ENCODE data around the gene SF3B6.
"Not testable (repeated sequence)": the region's sequence is repeated elsewhere in the genome, so short reads cannot be mapped to it uniquely, and the experiment has no call there.

SF3B6 gene

GRCh38 chr2:24050041-24050979 lies 25.8 kb downstream of the SF3B6 start:
- peak; percentile 32 for DNase-seq (ENCODE audit: low read depth)

GRCh38 chr2:24049485-24050021 lies 26.6 kb downstream of the SF3B6 start, which contains the start of gene FKBP1B:
Gene FKBP1B, plus strand, starts transcription at chr2:24049741. Its CDS starts 109 bp downstream, at chr2:24049850.
- DNase-seq (ENCODE audit: low read depth), result peak; percentile 69

GRCh38 chr2:24048769-24049484 lies 27.2 kb downstream of the SF3B6 start:
- DNase-seq (ENCODE audit: low read depth), result peak; percentile 26

- DNase-seq (ENCODE audit: low read depth), result no peak
These were observed 28.5 kb downstream of the SF3B6 start for GRCh38 chr2:24047703-24048033.

- peak; percentile 99 for DNase-seq (ENCODE audit: low read depth)
These were observed 29.0 kb downstream of the SF3B6 start, which contains the start of gene WDCP for GRCh38 chr2:24046930-24047702. Gene WDCP, minus strand, starts transcription at chr2:24047391. Its CDS starts 7,897 bp downstream, at chr2:24039494.

GRCh38 chr2:24046599-24046929 lies 29.6 kb downstream of the SF3B6 start:
- peak; percentile 15 for DNase-seq (ENCODE audit: low read depth)

GRCh38 chr2:24045511-24046508 lies 30.3 kb downstream of the SF3B6 start:
- no peak for DNase-seq (ENCODE audit: low read depth)

- DNase-seq (ENCODE audit: low read depth), result not testable (repeated sequence)
These were observed 33.0 kb downstream of the SF3B6 start for GRCh38 chr2:24043133-24043532.

GRCh38 chr2:24040511-24040910 lies 35.6 kb downstream of the SF3B6 start:
- peak; percentile 31 for DNase-seq (ENCODE audit: low read depth)

GRCh38 chr2:24038786-24039499 lies 37.2 kb downstream of the SF3B6 start:
- no peak for DNase-seq (ENCODE audit: low read depth)

- DNase-seq (ENCODE audit: low read depth), result no peak
These were observed 49.9 kb downstream of the SF3B6 start for GRCh38 chr2:24026233-24026632.

GRCh38 chr2:24024996-24025663 lies 51.0 kb downstream of the SF3B6 start:
- DNase-seq (ENCODE audit: low read depth), result no peak

GRCh38 chr2:24024018-24024417 lies 52.1 kb downstream of the SF3B6 start:
- peak; percentile 61 for DNase-seq (ENCODE audit: low read depth)

- no peak for DNase-seq (ENCODE audit: low read depth)
These were observed 53.1 kb downstream of the SF3B6 start for GRCh38 chr2:24022975-24023575.

GRCh38 chr2:24022324-24022974 lies 53.7 kb downstream of the SF3B6 start:
- DNase-seq (ENCODE audit: low read depth), result no peak

GRCh38 chr2:24021122-24021998 lies 54.8 kb downstream of the SF3B6 start:
- DNase-seq (ENCODE audit: low read depth), result peak; percentile 22

GRCh38 chr2:24020244-24020643 lies 55.9 kb downstream of the SF3B6 start:
- DNase-seq (ENCODE audit: low read depth), result no peak

- no peak for DNase-seq (ENCODE audit: low read depth)
These were observed 56.4 kb downstream of the SF3B6 start for GRCh38 chr2:24019729-24020128.

All from EH (cell line).